ENCODE measurements around the gene MTFR2.
"Not testable (repeated sequence)": the region's sequence is repeated elsewhere in the genome, so short reads cannot be mapped to it uniquely, and the experiment has no call there.

MTFR2 gene

GRCh38 chr6:136232701-136233100, 17.4 kb downstream of the MTFR2 start:
- no peak for DNase-seq

GRCh38 chr6:136230219-136230853, 19.8 kb downstream of the MTFR2 start:
- no peak for DNase-seq

DNA sequence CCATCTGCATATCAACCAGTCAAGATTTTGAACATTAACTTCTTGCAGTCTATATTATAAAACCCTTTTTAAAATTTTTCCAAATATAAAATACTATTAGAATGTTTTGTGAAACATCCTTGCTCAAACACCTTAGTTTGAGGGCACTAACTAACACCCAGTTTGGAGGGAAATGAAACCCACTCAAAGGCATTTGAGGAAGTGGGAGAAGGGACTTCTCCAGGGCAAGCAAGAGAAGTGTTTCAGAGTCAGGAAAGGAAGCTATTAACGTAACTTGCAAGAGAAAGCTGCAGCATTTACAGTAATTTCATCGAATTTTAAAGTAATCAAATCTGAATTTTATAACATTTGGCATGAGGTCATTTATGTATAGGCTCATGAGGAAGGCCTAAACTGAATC, 21.3 kb downstream of the MTFR2 start:
- no peak for DNase-seq

- no peak for DNase-seq
These were observed 23.3 kb downstream of the MTFR2 start for GRCh38 chr6:136226674-136227377.

DNA sequence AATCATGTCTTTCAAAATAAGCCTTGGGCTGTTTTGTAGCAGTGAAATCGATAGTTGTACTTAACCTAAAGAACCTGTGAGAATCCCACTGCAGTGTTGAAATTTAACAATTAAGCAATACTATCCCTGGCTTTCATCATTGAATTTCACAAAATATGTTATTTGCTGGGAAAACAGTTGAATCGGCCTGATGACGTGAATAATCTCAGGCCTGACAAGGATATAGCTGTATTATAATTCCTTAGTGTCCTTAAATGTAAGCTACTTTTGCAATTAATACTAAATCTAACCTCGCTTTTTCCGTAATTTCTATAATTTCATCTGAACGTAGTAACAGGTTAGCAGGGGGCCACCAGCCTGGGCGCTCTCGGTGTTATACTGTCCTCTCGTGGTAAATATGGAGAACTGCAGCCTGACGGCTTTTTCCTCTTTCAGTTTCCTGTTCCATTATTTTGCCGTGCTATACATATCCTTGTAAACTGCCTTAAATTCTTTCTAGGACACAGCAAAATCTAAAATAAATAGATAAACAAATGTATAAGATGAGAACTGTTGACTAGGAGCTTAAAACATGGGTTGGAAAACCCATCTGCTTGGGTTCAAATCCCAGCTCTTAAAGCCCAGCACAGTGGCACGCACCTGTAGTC, 24.0 kb downstream of the MTFR2 start:
- peak; percentile 48 for DNase-seq

- DNase-seq, result no peak
These were observed 24.6 kb downstream of the MTFR2 start for GRCh38 chr6:136225496-136225895.

DNA sequence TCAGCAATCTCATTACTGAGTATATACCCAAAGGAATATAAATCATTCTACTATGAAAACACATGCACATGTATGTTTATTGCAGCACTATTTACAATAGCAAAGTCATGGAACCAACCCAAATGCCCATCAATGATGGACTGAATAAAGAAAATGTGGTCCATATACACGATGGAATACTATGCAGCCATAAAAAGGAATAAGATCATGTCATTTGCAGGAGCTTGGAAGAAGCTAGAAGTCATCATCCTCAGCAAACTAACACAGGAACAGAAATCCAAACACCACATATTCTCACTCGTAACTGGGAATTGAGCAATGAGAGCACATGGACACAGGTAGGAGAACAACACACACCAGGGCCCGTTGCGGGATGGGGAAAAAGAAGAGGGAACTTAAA, 25.1 kb downstream of the MTFR2 start:
- DNase-seq, result not testable (repeated sequence)

DNA sequence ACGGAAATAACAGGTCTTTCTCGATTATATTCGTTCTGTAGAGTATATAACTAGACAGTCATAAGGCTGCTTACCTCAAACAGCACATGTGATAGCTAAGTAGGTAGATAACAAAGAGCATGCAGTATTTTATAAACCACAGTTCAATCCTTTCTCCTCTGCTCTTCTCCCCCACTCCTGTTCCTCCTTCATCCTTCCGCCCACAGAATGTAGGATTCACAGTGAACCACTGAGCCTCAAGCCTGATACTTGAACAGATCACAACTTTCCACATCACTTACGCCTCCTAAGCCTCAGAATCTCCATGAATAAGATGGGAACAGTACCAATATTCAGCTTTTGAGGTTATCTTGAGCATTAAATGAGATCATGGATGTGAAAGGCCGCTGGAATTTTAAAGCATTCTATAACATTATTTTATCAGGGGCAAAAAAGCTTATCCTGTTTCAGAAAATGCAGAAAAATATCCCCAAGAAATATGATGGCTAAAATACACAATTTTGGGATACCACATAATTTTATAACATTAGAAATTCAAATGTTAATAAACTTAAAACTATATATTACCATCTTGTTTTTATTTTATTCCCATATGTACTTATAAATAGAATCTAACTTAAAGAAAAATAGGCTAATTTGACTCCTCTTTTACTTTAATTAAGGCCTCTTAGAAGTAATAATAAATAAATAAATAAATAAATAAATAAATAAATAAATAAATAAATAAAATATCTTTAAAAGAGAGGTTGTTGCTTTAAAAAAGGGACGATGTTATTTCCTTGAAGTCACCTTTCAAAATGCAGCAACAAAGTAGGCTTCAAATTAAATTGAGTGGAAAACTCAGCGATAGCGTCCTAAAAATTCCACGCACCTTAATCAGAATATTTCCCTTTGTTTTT, 33.4 kb downstream of the MTFR2 start:
- no peak for DNase-seq

GRCh38 chr6:136213853-136214252, 36.3 kb downstream of the MTFR2 start:
- DNase-seq, result no peak

GRCh38 chr6:136213012-136213539, 37.0 kb downstream of the MTFR2 start:
- DNase-seq, result no peak

DNA sequence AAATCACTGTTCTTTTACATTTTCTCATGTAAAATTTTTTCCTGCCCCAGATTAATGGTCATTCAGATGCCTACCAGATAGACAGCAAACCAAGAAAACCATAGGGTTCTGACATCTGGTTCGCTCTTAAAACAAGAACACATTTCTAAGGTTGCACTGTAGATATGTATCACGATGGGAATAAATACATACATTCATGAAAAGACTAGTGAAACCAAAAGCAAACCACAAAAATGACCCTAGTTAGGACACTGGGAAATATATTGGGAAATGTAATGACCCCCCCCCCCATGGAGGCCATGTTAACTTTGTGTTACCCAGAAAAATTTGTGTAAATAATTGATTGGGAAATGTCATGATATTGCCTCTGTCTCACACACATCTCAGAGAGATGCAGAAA, 37.5 kb downstream of the MTFR2 start:
- DNase-seq, result no peak

- no peak for DNase-seq
These were observed 39.5 kb downstream of the MTFR2 start for GRCh38 chr6:136210398-136211165.

DNA sequence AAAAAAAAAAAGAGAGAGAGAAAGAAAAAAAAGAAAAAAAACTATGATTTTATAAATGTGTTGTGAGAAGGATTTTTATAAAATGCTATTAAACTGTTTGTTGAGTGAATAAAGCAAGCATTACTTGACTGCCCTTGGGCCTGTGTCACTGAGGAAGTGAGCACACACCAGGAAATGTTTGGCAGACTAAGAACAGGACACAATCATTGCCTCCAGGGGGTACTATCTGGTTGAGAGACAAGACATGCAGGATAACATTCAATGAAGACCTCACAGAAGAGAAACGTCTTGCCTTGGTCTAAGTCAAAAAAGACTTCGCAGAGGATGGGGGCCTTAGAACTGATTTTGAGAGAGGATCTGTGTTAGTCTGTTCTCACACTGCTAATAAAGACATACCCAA, 40.6 kb downstream of the MTFR2 start:
- no peak for DNase-seq

DNA sequence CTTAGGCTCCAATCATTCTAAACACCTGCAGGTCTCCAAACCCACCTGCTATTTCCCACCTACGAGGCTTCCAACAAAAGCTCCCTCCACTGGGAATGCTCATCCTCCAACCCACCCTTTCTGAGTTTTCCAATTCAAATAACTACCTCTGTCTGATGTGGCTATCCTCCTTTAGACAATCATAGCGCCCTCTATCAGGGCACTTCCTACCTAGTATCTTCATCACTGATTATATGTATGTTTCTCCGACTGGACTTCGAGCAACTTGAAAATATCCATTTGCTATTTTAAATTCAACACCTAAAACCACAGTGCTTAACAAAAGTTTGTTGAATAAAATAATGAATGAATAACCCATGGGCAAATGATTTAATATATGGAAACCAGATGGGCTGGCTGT, 41.3 kb downstream of the MTFR2 start:
- DNase-seq, result no peak

- DNase-seq, result no peak
These were observed 48.4 kb downstream of the MTFR2 start for GRCh38 chr6:136201732-136202131.

DNA sequence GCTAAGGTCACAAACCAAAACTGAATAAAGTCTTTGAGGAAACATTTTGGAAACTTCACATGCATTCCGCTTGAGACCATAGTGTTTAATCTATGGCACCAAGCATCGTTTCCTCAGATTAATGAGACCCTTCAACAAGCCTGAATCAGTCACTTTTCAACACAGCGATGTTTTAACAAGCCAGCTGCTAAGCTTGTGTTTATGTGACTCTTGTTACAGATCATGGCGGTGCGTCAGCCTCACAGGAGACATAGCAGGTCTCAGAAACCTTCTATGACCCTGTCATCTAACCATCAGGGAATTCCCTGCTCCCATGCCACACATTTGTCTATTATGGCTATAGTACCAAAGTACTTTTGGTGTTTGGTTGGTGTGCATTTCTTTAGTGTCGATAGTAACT, 57.2 kb downstream of the MTFR2 start:
- no peak for DNase-seq

- no peak for DNase-seq
These were observed 58.4 kb downstream of the MTFR2 start for GRCh38 chr6:136191606-136192312.

DNA sequence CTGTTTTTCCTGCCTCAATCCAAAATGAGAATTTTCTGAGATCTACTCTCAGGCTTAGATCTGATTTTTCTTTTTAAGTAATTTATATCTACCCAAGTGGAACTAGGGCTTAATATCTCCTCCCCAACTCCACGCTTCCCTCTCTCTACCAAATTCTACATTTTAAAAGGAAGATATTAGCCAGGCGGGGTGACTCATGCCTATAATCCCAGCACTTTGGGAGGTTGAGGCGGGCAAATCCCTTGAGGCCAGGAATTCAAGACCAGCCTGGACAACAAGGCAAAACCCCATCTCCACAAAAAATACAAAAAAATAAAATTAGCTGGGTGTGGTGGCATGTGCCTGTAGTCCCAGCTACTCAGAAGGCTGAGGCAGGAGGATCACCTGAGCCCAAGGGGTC, 61.0 kb downstream of the MTFR2 start:
- DNase-seq, result no peak

DNA sequence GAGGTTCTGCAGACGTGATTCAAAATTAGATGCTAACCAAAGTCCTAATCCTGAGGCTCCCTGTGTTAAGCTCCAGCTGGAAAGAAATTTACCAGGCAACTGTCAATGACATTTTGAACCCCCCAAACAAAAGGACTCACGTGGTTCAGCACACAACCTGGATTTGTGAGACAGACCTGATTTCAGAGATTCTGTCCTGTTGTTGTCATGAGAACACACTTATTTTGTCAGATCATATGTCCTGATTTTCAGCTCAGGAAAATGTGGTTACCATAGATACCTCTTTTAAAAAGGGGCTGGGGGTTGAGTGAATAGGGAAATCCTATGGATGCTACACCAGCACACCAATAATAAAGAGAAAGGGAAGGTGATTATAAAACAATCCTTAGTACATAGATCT, 61.6 kb downstream of the MTFR2 start:
- DNase-seq, result no peak

DNA sequence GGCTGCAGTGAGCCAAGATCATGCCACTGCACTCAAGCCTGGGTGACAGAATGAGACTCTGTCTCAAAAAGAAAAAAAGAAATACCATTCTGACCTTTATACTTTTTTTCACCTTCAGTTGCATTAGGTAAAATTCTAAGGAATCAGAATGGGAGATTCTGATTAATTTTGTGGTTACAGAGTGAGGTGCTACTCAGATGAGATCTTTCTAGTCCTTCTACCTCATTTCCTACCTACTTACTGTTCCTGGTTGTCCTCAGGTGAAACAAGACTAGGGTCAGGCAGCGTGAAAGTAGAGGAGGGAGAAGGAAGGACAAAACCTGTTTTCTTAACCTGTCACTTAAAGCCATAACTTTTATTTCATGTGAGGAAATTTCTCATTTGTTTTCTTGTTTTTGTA, 63.7 kb downstream of the MTFR2 start:
- no peak for DNase-seq

GRCh38 chr6:136184738-136185137, 65.4 kb downstream of the MTFR2 start:
- DNase-seq, result no peak

- no peak for DNase-seq
These were observed 68.2 kb downstream of the MTFR2 start for GRCh38 chr6:136181861-136182260.

Data from activated CD4-positive, alpha-beta T cell treated with anti-CD3 and anti-CD28 coated beads, Interleukin-10, Interleukin-2, amounts not matched to agents 100 ng/mL and 50 ng/mL, durations not matched to agents 16 hours and 8 hours (primary cell).